CD14-positive monocyte (primary cell): ENCODE results near the gene RUVBL1. TPM values are rescaled to one million over a fixed set of nuclear protein-coding genes. Genes with fewer than 3 reads are reported as not detected.

Experiments used
- DNase-seq, 3 donors: peaks; one replicate each; pipeline ENCODE4 v3.0.0-alpha.2; 2011 to 2022
- H2AFZ ChIP-seq: 2 replicates; pipeline ENCODE4 v1.6.0; 2012; ENCODE audit warnings: mild to moderate bottlenecking, low read depth, low read length, inconsistent platforms; ENCODE audit not compliant: insufficient read depth, poor library complexity, severe bottlenecking
- H3K27ac ChIP-seq, 2 donors: 1 replicate in 1 of 2; 2 replicates in 1 of 2; pipeline ENCODE4 v1.5.1; 2012 to 2013; ENCODE audit warnings: low read length in 2 of 2, control low read depth in 1 of 2, inconsistent platforms in 1 of 2, low read depth in 1 of 2, mild to moderate bottlenecking in 1 of 2
- H3K27me3 ChIP-seq, 2 donors: one replicate each; pipeline versions ENCODE4 v1.6.0 to v1.6.1; 2011 to 2013; ENCODE audit warnings: low read length in 2 of 2; ENCODE audit not compliant: control insufficient read depth in 2 of 2, insufficient read depth in 2 of 2
- H3K36me3 ChIP-seq, 2 donors: replicated peaks in 1 of 2; 1 replicate in 1 of 2; 2 replicates in 1 of 2; pipeline versions ENCODE4 v1.5.1 to v1.6.1; 2012 to 2013; ENCODE audit warnings: low read length in 2 of 2, control low read depth in 1 of 2, inconsistent platforms in 1 of 2, mild to moderate bottlenecking in 1 of 2; ENCODE audit not compliant: insufficient read depth in 2 of 2, control insufficient read depth in 1 of 2
- H3K4me1 ChIP-seq, 2 donors: 1 replicate in 1 of 2; 2 replicates in 1 of 2; pipeline versions ENCODE4 v1.5.1 to v1.6.1; 2012 to 2013; ENCODE audit warnings: low read length in 2 of 2, control low read depth in 1 of 2, inconsistent platforms in 1 of 2, mild to moderate bottlenecking in 1 of 2, moderate library complexity in 1 of 2; ENCODE audit not compliant: insufficient read depth in 2 of 2, control insufficient read depth in 1 of 2
- H3K4me2 ChIP-seq: replicated peaks from 2 replicates; pipeline ENCODE3; 2012; ENCODE audit warnings: low read length, moderate library complexity, mild to moderate bottlenecking; ENCODE audit not compliant: poor library complexity, severe bottlenecking; ENCODE audit errors: extremely low read depth
- H3K4me3 ChIP-seq, 3 experiments: fragments of 200-600 bp in 1 of 3; sonication (generic) in 1 of 3; replicated peaks in 1 of 3; 1 replicate in 2 of 3; 2 replicates in 1 of 3; pipeline ENCODE4 v1.5.1; 2011 to 2013; ENCODE audit warnings: low read length in 3 of 3, mild to moderate bottlenecking in 3 of 3, control low read depth in 2 of 3, low read depth in 2 of 3, inconsistent platforms in 1 of 3, moderate library complexity in 1 of 3
- H3K79me2 ChIP-seq: 2 replicates; pipeline ENCODE4 v1.6.0; 2012; ENCODE audit warnings: mild to moderate bottlenecking, control low read depth, inconsistent platforms, low read length, moderate library complexity; ENCODE audit not compliant: insufficient read depth
- H3K9ac ChIP-seq: 2 replicates; pipeline ENCODE4 v1.6.0; 2017; ENCODE audit warnings: low read length, mild to moderate bottlenecking; ENCODE audit not compliant: insufficient read depth, poor library complexity, severe bottlenecking
- H3K9me3 ChIP-seq, 2 donors: replicated peaks in 1 of 2; 1 replicate in 1 of 2; 2 replicates in 1 of 2; pipeline versions ENCODE4 v1.5.1 to v1.6.1; 2012 to 2013; ENCODE audit warnings: low read length in 2 of 2, control low read depth in 1 of 2; ENCODE audit not compliant: control insufficient read depth in 1 of 2, insufficient read depth in 1 of 2
- H4K20me1 ChIP-seq: 2 replicates; pipeline ENCODE4 v1.6.0; 2012; ENCODE audit warnings: mild to moderate bottlenecking, low read length, control low read depth, moderate library complexity; ENCODE audit not compliant: insufficient read depth
- H3K27ac Mint-ChIP-seq, 7 donors: one replicate each; pipeline ENCODE4 v1.8.0; 2020; ENCODE audit warnings: mild to moderate bottlenecking in 7 of 7, mixed read lengths in 7 of 7, moderate library complexity in 6 of 7, inconsistent platforms in 2 of 7
- H3K27me3 Mint-ChIP-seq, 3 donors: one replicate each; pipeline ENCODE4 v1.8.0; 2021 to 2022; ENCODE audit warnings: low read depth in 3 of 3, mild to moderate bottlenecking in 3 of 3, mixed read lengths in 3 of 3, moderate library complexity in 3 of 3, inconsistent platforms in 1 of 3
- H3K36me3 Mint-ChIP-seq, 2 donors: one replicate each; pipeline ENCODE4 v1.8.0; 2020; ENCODE audit warnings: mixed read lengths in 2 of 2, inconsistent platforms in 1 of 2, mild to moderate bottlenecking in 1 of 2
- H3K4me1 Mint-ChIP-seq: one replicate; pipeline ENCODE4 v1.8.0; 2020; ENCODE audit warnings: mild to moderate bottlenecking, mixed read lengths
- H3K4me3 Mint-ChIP-seq, 2 donors: one replicate each; pipeline ENCODE4 v1.8.0; 2020; ENCODE audit warnings: mild to moderate bottlenecking in 2 of 2, mixed read lengths in 2 of 2, moderate library complexity in 1 of 2
- H3K9me3 Mint-ChIP-seq, 7 donors: one replicate each; pipeline ENCODE4 v1.8.0; 2020 to 2022; ENCODE audit warnings: mixed read lengths in 7 of 7, mild to moderate bottlenecking in 6 of 7, moderate library complexity in 6 of 7, inconsistent platforms in 2 of 7
- WGBS: methylation state at CpG from one replicate; pipeline ENCODE4 v1.1.5; 2013; ENCODE audit warnings: missing lambda C conversion rate; ENCODE audit not compliant: insufficient coverage; 5-methylcytosine and 5-hydroxymethylcytosine counted together
- intact Hi-C, 2 donors: fragments of 100-400 bp; cut with micrococcal nuclease; formaldehyde crosslinking; loops; one replicate each; pipeline versions ENCODE4 v1.15.0 to v1.15.1; 2023
- polyA plus RNA-seq, 3 donors: library from polyadenylated mRNA; depleted of rRNA in 1 of 3; unstranded in 2 of 3; stranded (reverse) in 1 of 3; fragments of 300-500 nt in 2 of 3; fragments of >200 nt in 1 of 3; fragmentation: Illumina TruSeq in 2 of 3; gene quantifications; 1 replicate in 2 of 3; 2 replicates in 1 of 3; pipeline ENCODE4 v1.2.3, GENCODE V29; 2012 to 2021
- TF ChIP-seq, protein P1 (sequence below): fragments of 200-600 bp; IDR thresholded peaks from one replicate; pipeline ENCODE4 v1.8.0; 2022; ENCODE audit warnings: antibody characterized with exemption, mild to moderate bottlenecking

RUVBL1 gene
- polyA plus RNA-seq, 3 donors, result 11.0 to 16.2 (median 14.4) TPM

- no peaks in the 10 kb centered on the region for H3K79me2 ChIP-seq
- H3K4me3 Mint-ChIP-seq, result no peak overlapping the region
- H3K9me3 Mint-ChIP-seq, result no peaks in the 10 kb centered on the region
- H3K36me3 ChIP-seq, result peaks cover 31 to 83% of the 10 kb centered on the region in 2 donors
- no peak for DNase-seq
- intact Hi-C loops, result no loop called here
- no peak overlapping the region for H3K4me2 ChIP-seq
- no peaks in the 10 kb centered on the region for H3K27me3 ChIP-seq
- H3K4me1 Mint-ChIP-seq, result peaks cover 4% of the 10 kb centered on the region
- no peaks in the 10 kb centered on the region for H3K9me3 ChIP-seq
- 100% methylated on average over 5 of the region's 6 CpGs for WGBS
- no peak overlapping the region for H3K9ac ChIP-seq
- no peak overlapping the region for H3K4me3 ChIP-seq
- H3K27me3 Mint-ChIP-seq, result no peaks in the 10 kb centered on the region
- H3K36me3 Mint-ChIP-seq, result peaks cover 69 to 70% of the 10 kb centered on the region in 2 donors
- TF ChIP-seq, protein P1, sequence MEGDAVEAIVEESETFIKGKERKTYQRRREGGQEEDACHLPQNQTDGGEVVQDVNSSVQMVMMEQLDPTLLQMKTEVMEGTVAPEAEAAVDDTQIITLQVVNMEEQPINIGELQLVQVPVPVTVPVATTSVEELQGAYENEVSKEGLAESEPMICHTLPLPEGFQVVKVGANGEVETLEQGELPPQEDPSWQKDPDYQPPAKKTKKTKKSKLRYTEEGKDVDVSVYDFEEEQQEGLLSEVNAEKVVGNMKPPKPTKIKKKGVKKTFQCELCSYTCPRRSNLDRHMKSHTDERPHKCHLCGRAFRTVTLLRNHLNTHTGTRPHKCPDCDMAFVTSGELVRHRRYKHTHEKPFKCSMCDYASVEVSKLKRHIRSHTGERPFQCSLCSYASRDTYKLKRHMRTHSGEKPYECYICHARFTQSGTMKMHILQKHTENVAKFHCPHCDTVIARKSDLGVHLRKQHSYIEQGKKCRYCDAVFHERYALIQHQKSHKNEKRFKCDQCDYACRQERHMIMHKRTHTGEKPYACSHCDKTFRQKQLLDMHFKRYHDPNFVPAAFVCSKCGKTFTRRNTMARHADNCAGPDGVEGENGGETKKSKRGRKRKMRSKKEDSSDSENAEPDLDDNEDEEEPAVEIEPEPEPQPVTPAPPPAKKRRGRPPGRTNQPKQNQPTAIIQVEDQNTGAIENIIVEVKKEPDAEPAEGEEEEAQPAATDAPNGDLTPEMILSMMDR, result no peak
- no peak overlapping the region for H2AFZ ChIP-seq
- H3K27ac Mint-ChIP-seq, result peak overlapping the region in 2 of 7 donors; percentile 46 to 47
- no peaks in the 10 kb centered on the region for H3K4me1 ChIP-seq
- H4K20me1 ChIP-seq, result no peaks in the 10 kb centered on the region
- no peak overlapping the region for H3K27ac ChIP-seq
These were observed 39.0 kb downstream of the RUVBL1 start for GRCh38 chr3:128084675-128085021.

GRCh38 chr3:128083980-128084674 lies 39.5 kb downstream of the RUVBL1 start:
- H3K27me3 Mint-ChIP-seq, result no peaks in the 10 kb centered on the region
- peak overlapping the region in 3 of 7 donors; percentile 45 to 47 (median 46) for H3K27ac Mint-ChIP-seq
- Histone ChIP-seq H3K4me1 (no peaks in the 10 kb centered on the region), H3K27me3 (no peaks in the 10 kb centered on the region), H3K9ac (no peak overlapping the region), H3K79me2 (no peaks in the 10 kb centered on the region), H3K4me3 (no peak overlapping the region), H4K20me1 (no peaks in the 10 kb centered on the region), H3K4me2 (no peak overlapping the region), H2AFZ (no peak overlapping the region), H3K27ac (no peak overlapping the region), H3K9me3 (no peaks in the 10 kb centered on the region), H3K36me3 (peaks cover 34 to 88% of the 10 kb centered on the region in 2 donors)
- H3K4me1 Mint-ChIP-seq, result peaks cover 4% of the 10 kb centered on the region
- no peak overlapping the region for H3K4me3 Mint-ChIP-seq
- TF ChIP-seq, protein P1, result no peak
- intact Hi-C loops, result no loop called here
- no peak for DNase-seq
- H3K9me3 Mint-ChIP-seq, result no peaks in the 10 kb centered on the region
- peaks cover 74% of the 10 kb centered on the region in 2 donors for H3K36me3 Mint-ChIP-seq
- 83% methylated on average over 1 of the region's 9 CpGs for WGBS
